A204.1 (cell line): ENCODE measurements around the gene MUC5AC.

Experiments
- FAIRE-seq: peaks from 2 replicates; lab custom pipeline; 2012; peaks lifted over from hg19 to GRCh38; lab: Jason Lieb, UNC

MUC5AC gene

DNA sequence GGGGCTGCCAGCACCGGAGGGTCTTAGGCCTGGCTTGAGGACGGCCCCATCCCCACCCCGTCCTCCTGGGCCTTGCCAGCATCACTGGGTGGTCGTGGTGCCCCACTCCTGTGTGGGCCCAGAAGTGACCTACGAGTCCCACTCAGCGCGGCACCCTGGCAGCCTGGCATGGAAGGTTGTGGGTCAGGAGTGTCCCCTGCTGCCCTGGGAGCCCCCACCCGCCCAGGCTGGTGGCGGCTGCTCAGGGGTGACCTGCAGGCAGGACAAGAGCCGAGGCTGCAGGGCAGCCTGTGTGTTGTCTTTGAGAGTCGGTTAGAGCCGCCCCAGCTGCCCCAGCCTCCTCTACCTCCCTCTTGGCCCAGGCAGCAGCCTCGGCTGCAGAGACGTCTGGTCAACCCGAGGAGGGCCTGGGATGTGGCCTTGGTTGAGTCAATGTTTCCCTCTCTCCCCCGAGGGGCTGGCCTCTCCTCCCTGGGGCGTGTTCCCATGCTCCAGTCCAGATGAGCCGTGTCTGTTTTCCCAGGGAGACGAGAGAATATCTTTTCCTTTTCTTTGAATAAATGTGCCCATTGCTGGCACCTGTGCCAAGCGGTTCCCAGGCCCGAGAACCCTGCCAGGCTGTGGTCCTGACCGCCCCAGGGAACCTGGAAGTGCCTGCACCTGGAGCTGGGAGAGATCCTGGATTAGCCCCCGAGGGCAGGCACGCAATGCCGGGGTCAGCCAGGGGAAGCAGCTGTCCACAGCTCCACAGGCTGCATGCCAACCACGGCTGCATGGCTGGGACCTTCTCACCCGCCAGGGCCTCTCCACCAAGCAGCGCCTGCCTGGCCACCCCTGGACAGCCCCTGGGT is 35.7 kb upstream of the MUC5AC start:
- no peak for FAIRE-seq

DNA sequence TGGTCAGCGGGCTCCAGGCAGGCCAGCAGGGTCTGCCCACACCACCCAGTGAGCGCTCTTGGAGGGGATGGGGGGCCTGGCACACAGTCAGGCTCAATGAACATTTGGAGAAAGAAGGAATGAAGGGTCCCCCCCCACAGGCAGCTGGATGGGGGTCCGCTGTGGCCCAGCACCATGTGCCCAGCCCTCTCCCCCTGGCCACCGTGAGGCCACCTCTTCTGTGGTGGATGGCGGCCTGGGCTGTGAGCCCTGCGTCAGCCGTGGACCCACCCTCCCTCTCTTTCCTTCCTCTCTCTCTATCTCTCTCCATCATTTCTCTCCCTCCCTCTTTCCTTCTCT is 35.1 kb upstream of the MUC5AC start:
- no peak for FAIRE-seq

DNA sequence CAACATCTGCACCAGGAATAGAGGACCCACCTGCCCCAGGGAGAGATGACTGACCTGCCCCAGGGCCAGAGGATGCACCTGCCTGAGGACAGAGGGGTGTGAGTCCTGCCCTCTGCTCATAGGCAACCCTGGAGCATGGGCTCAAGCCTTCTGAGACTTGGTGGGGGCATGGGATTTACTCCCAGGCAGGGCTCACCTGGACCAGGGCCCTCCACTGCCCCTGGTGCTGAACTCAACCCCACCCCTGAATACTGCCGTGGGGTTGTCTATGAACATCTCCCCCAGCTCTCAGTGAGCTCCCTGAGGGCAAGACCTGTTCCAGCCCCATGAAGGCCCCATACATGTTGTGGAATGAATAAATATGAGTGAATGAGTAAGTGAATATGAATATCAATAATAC is 33.8 kb upstream of the MUC5AC start:
- FAIRE-seq, result no peak

DNA sequence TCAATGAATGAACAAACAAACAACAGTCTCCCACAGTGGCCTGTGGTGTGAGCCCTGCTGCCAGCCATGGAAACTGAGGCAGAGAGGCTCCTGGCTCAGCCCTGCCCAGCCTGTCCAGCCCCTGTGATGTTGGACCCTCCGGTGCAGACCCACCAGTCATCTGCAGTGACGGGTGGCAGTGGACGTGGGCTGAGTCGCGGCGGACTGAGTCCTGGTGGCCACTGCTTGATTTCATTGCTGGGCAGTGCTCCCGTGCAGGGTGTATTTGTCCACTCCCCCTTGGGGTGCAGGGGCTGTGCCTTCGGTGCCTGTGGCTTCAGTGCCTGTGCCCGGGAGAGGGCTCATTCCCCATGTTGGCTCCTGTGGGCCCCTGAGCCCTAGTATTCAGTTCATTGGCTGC is 31.9 kb upstream of the MUC5AC start:
- no peak for FAIRE-seq

DNA sequence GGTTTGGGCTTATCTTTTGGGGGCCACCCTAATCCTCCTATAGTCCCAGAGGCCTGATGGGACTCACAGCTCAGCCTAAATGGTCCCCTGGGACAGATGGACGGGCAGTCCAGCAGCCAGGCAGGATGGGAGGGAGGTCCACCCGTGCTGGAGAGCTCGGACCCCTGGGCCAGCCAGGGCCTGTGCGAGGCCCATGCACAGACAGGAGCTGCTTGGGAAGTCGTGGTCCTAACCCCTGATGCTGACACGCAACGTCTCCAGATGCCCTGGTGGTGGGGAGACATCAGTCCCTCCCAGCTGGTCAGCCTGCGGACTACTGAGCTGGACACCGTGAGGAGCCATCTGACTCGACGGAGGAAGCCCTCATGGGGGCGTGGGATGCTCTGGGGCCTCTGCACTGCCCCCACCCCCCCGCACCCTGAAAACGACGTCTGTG is 31.2 kb upstream of the MUC5AC start:
- FAIRE-seq, result no peak

DNA sequence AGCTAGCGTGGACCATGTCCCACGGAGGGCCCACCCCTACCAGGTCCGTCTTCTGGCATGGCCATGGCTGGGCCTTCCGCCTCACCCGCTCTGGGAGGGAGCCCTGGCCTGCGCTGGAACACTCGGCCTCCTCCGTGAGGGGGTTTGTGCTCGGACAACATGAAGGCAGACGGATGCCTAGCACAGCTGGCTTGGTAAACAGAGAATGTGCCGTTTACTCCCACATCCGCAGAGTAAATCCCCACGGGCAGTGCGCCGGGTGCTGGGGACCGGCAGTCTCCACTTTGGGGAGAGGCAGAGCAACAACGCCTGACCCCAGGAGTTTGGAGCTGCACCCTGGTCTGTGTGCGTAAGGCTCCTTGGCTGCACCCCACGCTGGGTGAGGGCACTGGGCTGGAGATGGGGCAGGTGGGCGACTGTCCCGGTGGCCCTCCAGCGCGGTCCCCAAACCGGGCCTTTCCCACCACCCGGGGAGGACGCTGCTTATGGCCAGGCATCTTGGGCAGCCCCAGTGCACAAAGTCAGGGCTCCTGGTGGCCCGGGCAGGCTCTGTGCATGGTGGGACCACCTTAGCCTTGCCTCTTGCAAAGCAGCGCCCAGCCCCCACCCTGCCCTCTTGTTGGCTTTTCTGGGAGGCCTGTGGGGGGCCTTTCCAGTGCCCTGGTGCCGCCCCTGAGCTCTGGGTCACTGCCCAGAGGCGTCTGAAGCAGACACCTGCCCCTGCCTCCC is 30.7 kb upstream of the MUC5AC start:
- FAIRE-seq, result no peak

DNA sequence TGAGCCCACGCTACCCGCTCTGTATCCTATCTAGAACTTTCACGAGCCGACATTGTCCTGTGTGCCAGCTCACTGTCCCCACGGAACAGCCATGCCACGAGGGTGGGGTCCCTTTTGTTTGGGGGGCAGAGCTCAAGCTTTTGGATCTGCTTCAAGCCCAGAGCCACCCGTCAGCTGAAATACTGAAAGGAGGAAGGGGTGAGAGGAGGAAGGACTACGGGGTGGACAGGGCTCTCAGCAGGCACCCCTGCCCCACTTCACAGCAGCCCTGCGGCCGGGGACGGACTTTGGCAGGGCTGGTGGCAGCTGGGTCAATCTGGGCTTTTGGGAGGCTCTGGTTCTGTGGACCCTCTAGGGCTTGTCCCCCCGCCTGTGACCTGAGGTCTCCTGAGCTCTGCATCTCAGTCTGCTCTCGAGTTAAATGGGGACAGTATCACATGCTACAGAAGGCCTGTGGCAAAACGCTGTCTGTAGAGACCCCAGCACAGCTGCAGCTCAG is 30.0 kb upstream of the MUC5AC start:
- FAIRE-seq, result no peak

DNA sequence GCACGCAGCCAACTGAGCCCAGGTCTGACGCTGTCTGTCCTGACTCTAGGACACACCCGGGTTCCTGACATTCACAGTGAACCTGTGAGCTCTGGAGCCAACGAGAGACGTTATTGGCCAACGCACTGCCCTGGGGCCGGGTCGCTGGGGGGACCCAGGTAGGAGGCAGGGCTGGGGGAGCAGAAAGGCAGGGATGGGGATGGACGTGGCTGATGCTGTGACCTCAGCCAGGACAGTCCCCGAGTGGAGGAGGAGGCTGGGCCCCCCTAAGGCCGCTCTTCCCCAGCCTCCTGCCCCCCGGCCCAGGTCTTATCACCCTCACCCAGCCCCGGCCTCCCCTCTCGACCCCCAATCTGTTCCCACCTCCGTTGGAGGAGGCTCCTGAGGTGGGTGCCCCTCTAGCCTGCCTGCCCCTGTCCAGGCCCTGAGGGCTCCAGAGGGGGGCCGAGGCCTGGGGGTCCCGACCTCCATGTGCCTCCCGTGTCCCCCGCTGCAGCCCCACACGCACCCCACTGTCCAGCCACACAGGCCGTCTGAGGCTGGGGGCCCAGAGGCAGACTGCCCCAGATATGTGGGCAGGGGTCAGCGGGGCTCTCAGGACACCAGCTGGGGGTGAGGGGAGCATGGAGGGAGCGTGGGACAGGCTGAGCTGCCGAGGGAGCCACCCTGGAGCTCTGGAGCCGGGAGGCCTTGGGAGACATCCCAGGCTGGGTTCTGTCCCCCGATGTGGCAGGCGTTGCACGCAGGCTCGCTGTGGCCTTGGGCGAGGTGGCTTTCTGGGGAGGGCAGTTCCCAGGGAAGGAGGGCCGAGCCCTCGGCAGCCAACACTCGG is 29.2 kb upstream of the MUC5AC start:
- FAIRE-seq, result no peak

DNA sequence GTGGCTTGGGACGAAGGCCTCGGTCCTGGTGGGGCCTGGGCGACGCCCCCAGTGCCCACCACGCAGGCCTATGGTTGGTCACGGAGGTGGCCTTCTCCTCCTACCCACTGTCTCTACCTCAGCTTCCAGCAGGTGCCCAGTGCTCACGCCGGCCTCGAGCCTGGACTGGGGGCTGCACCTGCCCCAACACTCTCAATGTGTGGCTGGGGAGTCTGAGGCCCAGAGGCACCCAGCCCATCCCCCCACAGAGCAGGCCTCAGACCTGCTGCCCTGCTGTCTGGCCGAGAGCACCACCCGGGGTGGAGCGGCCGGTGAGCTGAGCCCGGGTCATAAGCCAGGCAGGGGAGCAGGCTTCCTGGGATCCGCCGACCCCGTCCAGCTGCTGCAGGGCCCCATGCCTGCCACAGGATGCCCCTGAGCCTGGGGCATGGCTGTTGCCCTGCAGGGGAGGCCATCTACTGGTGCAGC is 28.6 kb upstream of the MUC5AC start:
- FAIRE-seq, result no peak

DNA sequence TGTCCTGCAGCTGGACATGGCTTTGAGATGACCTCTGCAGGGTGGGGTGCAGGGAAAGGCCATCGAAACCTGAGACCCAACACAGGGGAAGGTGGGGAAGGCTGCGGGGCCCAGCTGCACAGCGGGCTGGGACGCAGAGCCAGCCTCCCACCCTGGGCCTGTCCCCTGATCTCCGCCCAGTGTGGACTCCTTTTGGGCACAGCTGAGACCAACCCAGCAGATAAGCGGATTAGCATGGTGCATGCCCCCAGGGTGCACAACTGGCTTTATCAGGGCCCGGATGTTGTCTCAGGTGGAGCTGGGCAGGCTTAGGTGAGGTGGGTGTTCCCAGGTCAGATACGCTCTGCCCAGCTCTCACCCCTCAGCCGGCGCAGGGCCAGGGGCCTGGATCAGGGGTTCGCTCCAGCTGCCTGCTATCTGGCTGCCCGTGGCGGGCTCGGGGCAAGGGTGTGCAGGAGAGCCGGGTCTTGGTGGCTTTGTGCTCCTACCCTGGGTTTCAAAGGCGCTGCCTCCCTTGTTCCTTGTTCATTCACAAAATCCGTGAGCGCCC is 28.1 kb upstream of the MUC5AC start:
- no peak for FAIRE-seq

DNA sequence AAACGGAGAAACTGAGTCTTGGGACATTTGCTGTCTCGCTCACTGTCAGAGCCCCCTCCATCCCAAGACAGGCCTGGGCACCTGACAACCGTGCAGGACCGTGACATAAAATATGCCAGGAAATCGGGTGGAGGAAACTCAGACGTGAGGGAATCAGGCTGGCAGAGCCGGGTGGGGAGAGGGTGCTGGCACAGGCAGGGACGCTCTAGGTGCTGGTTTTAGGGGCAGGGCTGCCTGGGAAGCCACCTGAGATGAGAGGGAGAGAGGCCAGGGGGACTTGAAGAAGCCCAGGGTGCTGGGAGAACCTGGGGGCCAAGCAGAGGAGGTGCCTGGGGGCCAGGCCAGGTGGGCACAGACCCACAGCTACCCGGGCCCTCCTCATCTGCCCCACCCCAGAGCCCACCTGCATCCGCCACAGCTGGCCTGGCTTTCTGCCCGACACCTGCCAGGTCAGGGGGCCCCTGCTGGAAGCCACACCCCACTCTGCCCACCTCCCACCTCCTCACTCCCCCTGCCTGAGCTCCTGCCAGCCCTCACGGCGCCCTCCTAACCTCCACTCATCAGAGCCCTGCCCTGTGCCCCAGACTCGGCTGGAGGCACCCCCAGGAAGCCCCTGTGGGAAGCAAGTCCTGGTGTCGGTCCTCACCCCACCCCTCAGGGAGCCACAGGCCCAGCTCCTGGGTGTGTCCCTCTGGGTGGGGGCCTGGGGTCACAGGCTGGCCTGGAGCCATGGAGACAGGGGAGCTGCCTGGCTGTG is 27.3 kb upstream of the MUC5AC start:
- FAIRE-seq, result no peak

DNA sequence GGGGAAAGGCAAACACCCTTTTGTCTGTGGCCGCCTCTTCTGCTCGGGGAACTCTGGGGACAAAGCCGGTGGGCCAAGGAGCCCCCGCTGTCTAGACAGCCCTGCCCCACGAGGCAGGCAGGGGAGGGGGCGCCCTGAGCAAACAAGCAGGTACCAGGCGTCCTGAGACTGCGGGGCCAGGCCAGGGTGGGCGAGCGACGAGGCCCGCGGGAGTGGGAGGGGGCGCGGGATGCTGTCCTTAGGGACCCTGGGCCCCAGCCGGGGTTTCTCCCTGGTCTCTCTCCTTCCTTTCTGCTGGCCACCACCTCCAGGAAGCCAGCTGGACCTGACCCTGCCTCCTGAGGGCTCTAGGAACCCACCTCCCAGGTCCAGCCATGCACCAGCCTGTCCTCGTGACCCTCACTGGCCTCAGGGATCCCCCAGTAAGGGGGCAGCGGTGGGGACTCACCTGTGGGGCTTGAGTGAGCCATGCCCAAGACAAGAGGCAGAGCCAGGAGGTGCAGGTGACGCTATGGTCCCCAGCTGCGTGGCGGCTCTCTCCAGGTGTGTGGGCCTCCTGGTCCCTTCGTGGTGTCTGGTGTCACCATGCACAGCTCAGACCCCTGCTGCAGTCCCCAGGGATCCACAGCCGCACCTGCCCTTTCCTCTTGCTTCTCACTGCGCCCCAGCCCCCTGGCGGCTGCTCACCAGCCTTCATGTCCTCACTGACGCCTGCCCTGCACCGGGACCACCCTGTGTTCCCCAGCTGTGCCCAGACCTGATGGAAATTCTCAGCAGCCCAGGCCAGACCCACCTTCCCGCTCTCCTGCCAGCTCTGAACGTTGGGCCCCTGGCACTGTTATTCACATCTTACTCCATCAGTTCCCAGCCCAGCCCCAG is 26.5 kb upstream of the MUC5AC start:
- FAIRE-seq, result no peak

DNA sequence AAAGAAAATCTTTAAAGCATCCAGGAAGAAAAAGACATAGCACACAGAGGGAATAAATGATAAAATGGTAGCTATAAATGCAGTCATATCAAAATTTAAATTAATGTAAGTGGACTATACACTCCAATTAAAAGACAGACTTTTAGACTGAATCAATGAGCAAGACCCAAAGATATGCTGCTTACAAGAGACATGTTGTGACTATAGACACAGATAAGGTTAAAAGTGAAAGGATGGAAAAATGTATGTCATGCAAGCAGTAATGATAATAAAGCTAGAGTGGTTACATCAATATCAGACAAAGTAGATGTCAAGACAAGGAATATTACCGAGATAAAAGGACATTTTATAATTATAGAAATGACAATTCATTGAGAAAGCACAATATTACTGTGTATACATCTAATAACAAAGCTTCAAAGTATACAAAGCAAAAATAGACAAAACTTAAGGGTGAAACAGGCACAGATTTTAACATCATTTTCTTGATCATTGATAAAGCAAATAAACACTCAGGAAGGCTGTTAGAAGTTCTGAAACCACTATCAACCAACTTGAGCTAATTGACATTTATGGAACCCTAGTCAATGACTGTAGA is 22.8 kb upstream of the MUC5AC start:
- FAIRE-seq, result no peak

DNA sequence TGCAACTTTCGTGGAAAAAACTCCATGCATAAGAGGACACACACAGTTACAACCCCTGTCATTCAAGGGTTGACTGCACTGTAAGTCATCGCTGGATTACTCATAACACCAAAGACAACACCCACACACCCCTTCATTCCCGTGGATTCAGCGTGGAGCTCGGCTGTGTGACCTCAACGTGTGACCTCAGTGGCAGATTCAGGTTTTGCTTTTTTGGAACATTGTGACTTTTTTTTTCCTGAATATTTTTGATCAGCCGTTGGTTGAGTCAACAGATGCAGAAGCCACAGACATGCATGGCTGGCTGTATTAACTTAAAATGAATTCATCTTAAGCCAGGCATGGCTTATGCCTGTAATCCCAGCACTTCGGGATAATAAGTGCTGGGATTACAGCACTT is 19.7 kb upstream of the MUC5AC start:
- no peak for FAIRE-seq

DNA sequence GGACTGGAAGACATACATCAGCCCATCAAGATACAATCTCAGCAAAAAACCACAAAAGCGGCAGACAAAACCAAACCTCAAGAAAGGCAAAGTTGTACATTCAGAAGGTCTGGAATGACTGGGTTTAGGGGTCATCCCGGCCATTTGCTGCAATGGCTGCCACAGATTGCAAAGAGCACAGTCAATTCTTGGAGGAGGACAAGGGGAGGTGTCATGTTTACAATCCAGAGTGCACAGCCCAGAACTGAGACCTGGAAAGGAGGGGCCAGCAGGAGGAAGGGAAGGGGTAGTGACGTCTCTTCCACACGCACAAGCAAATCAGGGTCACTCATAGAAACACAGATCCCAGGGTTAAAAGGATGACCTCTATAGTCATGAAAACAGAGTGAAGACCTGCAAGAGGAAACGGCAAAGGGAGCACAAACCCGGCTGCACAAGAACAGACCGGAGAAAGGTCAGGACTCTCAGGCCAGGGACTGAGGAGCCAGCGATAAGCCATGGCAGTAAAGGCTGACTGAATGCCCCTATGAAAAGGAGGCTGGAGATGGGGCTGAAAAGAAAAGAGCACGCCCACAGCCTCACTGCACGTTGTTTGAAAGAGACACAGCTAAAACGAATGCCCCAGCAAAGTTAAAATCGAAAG is 18.2 kb upstream of the MUC5AC start:
- FAIRE-seq, result no peak

DNA sequence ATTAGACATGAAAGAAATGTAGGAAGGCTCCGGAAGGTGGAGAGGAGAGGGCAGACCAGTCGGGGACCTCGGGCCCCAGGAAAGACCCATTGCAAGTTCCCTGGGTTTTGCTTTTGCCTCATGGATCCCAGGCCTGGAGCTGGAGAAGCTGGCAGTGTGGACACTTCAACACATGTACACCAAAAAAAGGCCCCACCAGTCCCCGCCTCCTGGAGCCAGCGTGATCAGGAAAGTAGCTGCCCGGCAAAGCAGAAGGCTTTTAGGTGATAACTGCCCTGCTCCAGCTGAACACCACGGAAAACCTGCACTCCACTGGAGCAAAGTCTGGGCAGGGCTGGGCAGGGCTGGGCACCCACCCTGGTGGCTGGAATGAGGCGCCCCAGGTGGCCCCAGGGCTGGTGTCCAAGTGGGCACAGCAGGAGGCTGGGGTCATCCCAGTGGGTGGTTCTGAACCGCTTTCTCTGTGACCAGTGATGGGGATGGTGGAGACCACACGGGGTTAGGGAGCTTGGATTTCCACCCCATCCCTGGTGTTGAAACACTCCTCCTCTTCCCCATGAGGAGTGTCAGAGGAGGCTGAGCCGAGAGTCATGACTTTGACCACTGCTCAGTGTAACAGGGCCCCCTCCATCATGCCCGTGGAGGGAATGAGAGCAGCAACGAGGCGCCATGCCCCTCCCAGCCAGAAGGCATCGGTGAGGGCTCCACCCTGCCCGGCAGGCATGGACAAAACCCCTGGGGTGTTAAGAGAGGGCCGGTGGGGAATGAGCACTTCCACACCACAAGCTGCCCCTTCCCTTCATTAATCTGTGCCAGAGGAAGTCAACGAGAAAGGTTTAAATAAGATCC is 16.9 kb upstream of the MUC5AC start:
- FAIRE-seq, result no peak

DNA sequence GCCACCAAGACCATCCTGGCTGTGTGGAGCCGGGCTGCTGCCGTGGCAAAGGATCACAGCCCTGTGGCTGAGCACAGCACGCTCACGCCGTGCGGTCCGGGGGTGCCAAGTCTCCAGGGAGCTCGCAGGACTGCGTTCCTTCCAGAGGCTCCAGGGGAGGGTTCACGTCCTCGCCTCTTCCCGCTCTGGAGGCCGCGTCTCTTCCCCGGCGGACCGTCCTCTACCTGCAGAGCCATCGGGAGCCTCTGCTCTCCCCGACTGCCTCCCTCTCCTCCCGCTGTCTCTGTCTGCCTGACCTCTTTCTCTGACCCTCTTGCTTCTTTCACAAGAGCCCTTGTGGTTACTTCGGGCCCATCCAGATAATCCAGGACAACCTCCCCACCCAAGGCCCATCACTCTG is 11.4 kb upstream of the MUC5AC start:
- FAIRE-seq, result no peak

DNA sequence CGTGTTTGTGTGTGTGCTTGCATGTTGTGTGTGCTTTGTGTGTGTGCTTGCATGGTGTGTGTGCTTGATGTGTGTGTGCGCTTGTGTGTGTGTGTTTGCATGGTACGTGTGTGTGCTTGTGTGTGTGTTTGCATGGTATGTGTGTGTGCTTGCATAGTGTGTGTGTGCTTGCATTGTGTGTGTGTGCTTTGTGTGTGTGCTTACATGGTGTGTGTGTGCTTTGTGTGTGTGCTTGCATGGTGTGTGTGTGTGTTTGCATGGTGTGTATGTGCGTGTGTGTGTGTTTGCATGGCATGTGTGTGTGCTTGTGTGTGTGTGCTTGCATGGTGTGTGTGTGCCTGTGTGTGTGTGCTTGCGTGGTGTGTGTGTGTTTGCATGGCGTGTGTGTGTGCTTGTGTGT is 10.0 kb upstream of the MUC5AC start:
- FAIRE-seq, result no peak

DNA sequence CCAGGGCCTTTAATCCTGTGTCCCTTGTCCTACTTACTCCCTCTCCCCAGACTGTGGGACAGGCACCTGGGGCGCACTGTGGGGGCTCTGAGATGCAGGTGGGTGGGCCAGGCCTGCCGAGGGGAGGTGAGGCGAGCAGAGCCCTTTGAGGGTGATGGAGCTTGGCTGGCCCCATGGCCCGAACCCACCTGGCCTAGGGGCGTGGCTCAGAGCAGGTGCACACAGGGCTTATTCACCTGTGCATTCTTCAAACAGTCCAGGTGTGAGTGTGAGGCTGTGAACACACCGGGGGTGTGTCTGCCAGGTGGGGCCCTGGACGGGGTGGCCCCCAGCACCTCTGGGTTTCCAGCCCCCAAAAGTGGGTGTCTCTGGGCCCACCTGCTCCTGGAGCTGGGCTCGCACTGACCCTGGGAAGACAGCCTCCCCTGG is 9.0 kb upstream of the MUC5AC start:
- FAIRE-seq, result no peak
